SK-N-MC (cell line): Measurements from ENCODE around the gene RASEF.

Experiments
- DNase-seq: peaks from one replicate; pipeline ENCODE4 v3.0.0-alpha.2; 2011; ENCODE audit warnings: low read depth, low spot score
- H3K27ac ChIP-seq: fragments of 200-600 bp; sonication (generic); 2 replicates; pipeline ENCODE4 v1.5.1; 2016; ENCODE audit warnings: mixed run types
- H3K36me3 ChIP-seq: fragments of 200-600 bp; sonication (generic); 2 replicates; pipeline ENCODE4 v1.6.1; 2017; ENCODE audit warnings: antibody characterized with exemption, low read length, mixed read lengths; ENCODE audit not compliant: insufficient read depth
- H3K4me3 ChIP-seq: fragments of 200-600 bp; sonication (generic); 2 replicates; pipeline ENCODE4 v1.5.1; 2016
- H3K9ac ChIP-seq: fragments of 200-600 bp; sonication (generic); 2 replicates; pipeline ENCODE4 v1.8.0; 2017; ENCODE audit warnings: mixed run types, mixed read lengths; ENCODE audit not compliant: insufficient read length
- H3K9me3 ChIP-seq: fragments of 200-600 bp; sonication (generic); 2 replicates; pipeline ENCODE4 v1.6.1; 2017; ENCODE audit warnings: low read depth, mild to moderate bottlenecking, antibody characterized with exemption, low read length, moderate library complexity, mixed read lengths
- EZH2 ChIP-seq: fragments of 200-600 bp; sonication (generic); IDR thresholded peaks from one replicate; pipeline ENCODE4 v1.6.1; 2017; ENCODE audit warnings: antibody characterized with exemption
- FOXP2 ChIP-seq: optimal IDR thresholded peaks from 2 replicates; pipeline ENCODE3; 2011; ENCODE audit warnings: mild to moderate bottlenecking, moderate library complexity; ENCODE audit not compliant: insufficient read depth; ENCODE audit errors: extremely low read length, control extremely low read depth
- POLR2AphosphoS5 ChIP-seq: IDR thresholded peaks from 2 replicates; pipeline ENCODE4 v1.6.1; 2012; ENCODE audit warnings: mild to moderate bottlenecking, low read depth, low read length, borderline replicate concordance

Gene RASEF

DNA sequence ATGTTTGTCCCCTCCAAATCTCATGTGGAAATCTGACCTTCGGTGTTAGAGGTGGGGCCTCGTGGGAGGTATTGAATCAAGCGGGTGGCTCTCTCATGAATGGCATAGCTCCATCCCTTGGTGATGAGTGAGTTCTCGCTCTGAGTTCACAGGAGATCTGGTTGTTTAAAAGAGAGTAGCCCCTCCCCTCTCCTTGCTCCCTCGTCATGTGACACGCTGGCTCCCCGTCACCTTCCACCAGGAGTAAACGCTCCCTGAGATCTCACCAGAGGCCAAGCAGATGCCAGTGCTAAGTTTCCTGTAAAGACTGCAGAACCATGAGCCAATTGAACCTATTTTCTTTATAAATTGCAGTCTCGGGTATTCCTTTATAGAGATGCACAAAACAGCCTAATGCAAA lies 74.5 kb downstream of the RASEF start:
- H3K9ac ChIP-seq = no peak overlapping the region
- no peak for TF ChIP-seq POLR2AphosphoS5
- TF ChIP-seq EZH2 = no peak
- TF ChIP-seq FOXP2 = no peak
- no peaks in the 10 kb centered on the region for H3K36me3 ChIP-seq
- DNase-seq = no peak
- no peaks in the 10 kb centered on the region for H3K9me3 ChIP-seq
- no peak overlapping the region for H3K4me3 ChIP-seq
- no peak overlapping the region for H3K27ac ChIP-seq

DNA sequence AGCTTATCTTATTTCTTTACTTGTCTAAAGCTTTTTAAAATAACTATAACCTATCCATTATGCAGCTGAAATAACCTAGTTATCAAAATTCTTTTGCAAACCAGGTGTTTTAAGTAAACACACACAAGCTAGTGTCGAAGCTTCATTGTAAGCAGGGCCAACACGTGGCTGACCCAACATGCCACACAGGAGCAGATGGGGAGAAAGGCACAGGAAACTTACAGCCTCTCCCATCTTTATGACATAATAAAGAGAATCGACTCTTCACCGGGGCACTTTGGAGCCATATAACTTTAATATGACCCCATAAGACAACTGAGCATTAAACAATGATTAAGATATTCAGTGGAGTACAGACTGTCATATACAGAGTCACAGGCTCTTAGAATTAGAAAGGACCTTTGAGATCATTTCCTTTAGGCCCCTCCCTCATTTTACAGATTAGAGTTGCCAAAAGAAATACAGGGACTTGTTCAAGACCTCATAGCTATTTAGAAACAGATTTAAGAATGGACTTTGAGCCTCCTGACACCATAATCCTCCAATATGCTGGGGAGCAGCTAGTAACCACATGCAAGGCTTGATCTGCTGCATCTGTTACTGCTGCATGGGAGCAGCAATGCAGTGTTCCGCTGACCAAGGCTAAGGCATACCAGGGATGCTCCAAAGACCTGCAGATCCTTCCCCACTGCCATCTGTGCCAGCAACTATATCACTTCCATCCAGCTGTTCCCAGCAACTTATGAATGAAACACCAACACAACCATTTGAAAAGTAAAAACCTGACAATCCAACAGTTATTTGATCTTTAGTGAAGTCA lies 75.4 kb downstream of the RASEF start:
- H3K9me3 ChIP-seq = no peaks in the 10 kb centered on the region
- no peak for TF ChIP-seq POLR2AphosphoS5
- no peak for TF ChIP-seq EZH2
- TF ChIP-seq FOXP2 = no peak
- H3K36me3 ChIP-seq = no peaks in the 10 kb centered on the region
- H3K27ac ChIP-seq = no peak overlapping the region
- DNase-seq = no peak
- no peak overlapping the region for H3K4me3 ChIP-seq
- H3K9ac ChIP-seq = no peak overlapping the region

DNA sequence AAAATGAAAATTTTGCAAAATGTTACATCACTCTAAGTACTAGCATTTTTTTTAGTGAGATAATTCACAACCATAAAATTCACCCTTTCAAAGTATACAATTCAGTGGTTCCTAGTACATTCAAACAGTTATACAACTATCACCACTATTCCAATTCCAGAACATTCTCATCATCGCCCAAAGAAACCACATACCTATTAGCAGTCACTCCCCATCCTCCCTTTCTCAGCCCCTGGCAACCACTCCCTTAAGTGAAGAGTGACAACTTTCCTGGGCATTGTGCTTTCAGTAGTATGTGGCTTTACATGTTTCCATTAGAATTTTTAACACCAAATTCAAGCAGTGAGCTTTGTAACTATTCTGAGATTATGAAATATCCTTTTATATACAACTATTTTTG lies 81.4 kb downstream of the RASEF start:
- no peak for DNase-seq
- Histone ChIP-seq H3K9me3 (no peaks in the 10 kb centered on the region), H3K36me3 (no peaks in the 10 kb centered on the region), H3K9ac (no peak overlapping the region), H3K4me3 (no peak overlapping the region), H3K27ac (no peak overlapping the region)
- TF ChIP-seq POLR2AphosphoS5 = no peak
- no peak for TF ChIP-seq FOXP2
- TF ChIP-seq EZH2 = no peak

DNA sequence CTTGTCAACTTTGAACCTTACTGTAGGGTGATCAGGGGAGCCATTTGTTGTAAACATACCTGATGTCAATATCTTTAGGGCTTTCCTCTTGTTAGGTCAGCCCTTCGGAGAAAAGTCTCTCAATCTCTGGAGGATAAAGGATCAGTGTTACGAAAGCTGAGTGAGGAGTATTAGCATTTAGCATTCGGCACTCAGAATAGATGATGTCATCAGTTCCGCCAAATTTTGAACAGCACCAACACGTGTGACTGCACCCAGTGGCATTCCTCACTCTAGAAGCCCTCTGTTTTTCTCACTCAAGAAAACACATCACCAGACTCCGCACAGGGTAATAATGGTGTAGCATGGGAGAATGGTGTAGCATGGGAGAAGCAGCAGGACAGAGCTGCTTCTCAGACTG lies 87.8 kb downstream of the RASEF start:
- no peaks in the 10 kb centered on the region for H3K36me3 ChIP-seq
- TF ChIP-seq POLR2AphosphoS5 (no peak), EZH2 (no peak), FOXP2 (no peak)
- H3K9ac ChIP-seq = no peak overlapping the region
- no peak overlapping the region for H3K27ac ChIP-seq
- H3K4me3 ChIP-seq = no peak overlapping the region
- no peak for DNase-seq
- no peaks in the 10 kb centered on the region for H3K9me3 ChIP-seq

DNA sequence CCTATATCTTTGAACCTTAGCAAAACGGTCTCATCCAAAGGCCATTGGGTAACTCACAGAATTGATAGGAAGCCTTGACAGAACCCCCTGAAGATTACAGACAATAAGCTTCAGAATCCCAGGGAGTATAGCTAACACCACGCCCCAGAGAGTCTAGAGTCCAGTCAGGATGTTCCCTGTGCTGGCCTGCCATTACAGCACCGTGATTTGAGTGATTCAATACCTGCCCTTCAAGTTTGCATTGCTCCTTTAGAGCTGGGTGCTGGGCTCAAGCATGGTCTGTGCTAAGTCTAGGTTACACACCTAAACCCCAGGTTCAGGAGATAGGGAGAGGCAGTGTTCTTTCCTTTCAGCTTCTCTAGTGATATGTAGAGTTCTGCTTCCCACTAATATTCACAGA lies 90.5 kb downstream of the RASEF start:
- TF ChIP-seq FOXP2 = no peak
- no peak for TF ChIP-seq POLR2AphosphoS5
- no peak for TF ChIP-seq EZH2
- Histone ChIP-seq H3K9ac (no peak overlapping the region), H3K9me3 (no peaks in the 10 kb centered on the region), H3K27ac (no peak overlapping the region), H3K36me3 (no peaks in the 10 kb centered on the region), H3K4me3 (no peak overlapping the region)
- no peak for DNase-seq

DNA sequence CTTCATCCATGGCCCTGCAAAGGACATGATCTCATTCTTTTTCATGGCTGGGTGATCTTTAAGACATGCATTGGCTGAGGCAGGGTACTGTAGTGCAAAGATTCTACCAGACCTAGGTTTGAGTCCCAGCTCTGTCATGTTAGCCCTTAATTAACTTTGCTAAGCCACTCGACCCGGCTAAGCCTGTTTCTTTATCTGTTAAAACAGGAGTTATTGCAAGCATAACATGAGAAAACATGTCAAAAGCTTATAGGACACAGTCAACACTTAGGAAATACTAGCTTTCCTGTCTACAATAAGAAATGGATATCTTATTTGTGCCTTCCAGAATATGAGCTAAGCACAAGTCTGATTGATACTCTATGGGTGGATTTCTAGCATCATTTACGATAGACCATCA lies 92.6 kb downstream of the RASEF start:
- no peaks in the 10 kb centered on the region for H3K36me3 ChIP-seq
- DNase-seq = no peak
- H3K4me3 ChIP-seq = no peak overlapping the region
- TF ChIP-seq EZH2 (no peak), FOXP2 (no peak), POLR2AphosphoS5 (no peak)
- H3K9me3 ChIP-seq = no peaks in the 10 kb centered on the region
- no peak overlapping the region for H3K27ac ChIP-seq
- H3K9ac ChIP-seq = no peak overlapping the region

DNA sequence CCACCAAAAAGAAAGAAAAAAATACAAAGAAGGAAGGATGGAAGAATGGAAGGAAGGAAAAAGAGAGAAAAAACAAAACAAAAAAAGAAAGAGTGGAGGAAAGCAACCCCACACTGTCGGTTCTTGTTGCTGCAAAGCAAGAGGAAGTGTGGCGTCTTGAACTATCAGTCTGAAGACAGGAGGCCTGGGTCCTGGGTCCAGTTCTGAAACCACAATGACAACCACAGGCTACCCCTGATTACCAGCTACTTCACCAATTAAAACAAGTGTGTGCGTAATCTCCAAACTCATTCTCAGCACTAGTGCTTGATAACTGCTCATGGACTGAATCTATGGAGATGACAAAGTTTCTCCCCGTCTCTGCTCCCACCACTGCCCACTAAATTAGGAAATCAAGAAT lies 93.7 kb downstream of the RASEF start:
- DNase-seq = no peak
- H3K9ac ChIP-seq = no peak overlapping the region
- no peaks in the 10 kb centered on the region for H3K9me3 ChIP-seq
- H3K36me3 ChIP-seq = no peaks in the 10 kb centered on the region
- H3K27ac ChIP-seq = no peak overlapping the region
- TF ChIP-seq FOXP2 (no peak), EZH2 (no peak), POLR2AphosphoS5 (no peak)
- no peak overlapping the region for H3K4me3 ChIP-seq

DNA sequence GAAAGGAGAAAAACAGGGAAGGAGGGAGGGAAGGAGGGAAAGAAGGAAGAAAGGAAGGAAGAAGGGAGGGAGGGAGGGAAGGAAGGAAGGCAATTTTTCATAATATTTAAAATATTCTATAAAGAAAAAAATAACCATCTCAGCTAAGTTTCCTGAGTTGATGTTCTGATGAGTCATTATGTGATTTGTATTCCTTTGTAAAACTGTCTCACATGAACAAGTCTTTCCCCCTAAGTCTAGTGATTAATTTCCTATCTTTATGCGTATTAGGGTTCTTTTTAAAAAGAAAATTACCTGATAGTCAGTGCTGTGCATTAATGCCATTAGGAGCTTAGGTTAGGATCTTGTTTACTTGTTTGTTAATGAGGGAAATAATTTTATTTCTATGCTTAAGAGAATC lies 94.1 kb downstream of the RASEF start:
- no peaks in the 10 kb centered on the region for H3K9me3 ChIP-seq
- TF ChIP-seq EZH2 (no peak), POLR2AphosphoS5 (no peak)
- H3K9ac ChIP-seq = no peak overlapping the region
- DNase-seq = no peak
- no peak overlapping the region for H3K27ac ChIP-seq
- H3K4me3 ChIP-seq = no peak overlapping the region
- no peaks in the 10 kb centered on the region for H3K36me3 ChIP-seq

DNA sequence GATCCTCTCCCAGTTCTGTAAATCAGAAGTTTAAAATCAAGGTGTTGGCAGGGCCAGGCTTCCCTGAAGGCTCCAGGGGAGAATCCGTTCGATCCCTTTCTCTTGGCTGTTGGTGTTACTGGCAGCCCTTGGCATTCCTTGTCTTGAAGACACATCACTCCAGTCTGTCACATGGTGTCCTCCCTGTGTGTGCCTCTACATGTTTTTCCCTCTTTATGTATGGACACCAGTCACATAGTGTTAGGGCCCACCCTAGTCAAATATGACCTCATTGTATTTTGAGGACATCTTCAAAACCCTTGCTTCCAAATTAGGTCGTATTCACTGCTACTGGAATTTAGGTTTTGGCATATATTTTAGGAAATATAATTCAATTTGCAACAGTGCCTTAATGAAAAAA lies 94.6 kb downstream of the RASEF start:
- TF ChIP-seq EZH2 = no peak
- TF ChIP-seq POLR2AphosphoS5 = no peak
- no peak for TF ChIP-seq FOXP2
- Histone ChIP-seq H3K9me3 (no peaks in the 10 kb centered on the region), H3K9ac (no peak overlapping the region), H3K27ac (no peak overlapping the region), H3K36me3 (no peaks in the 10 kb centered on the region), H3K4me3 (no peak overlapping the region)
- DNase-seq = no peak
